ENCODE measurements around the gene IVD. TPM values are rescaled to one million over a fixed set of nuclear protein-coding genes. Genes with fewer than 3 reads are reported as not detected.

Gene IVD
- total and polyA plus RNA-seq, 2 donors (not counting 1 experiment from before 2014, with no cell fraction given) = 41.7 to 106 TPM

GRCh38 chr15:40361640-40362039, 44.0 kb upstream of the IVD start:
- ATAC-seq (ENCODE audit: low read depth) = no peak
- peaks cover 47% of the 10 kb centered on the region for H4K20me1 ChIP-seq (ENCODE audit: control insufficient read depth, insufficient read depth, low read length, poor library complexity, severe bottlenecking)

GRCh38 chr15:40363611-40364010, 42.0 kb upstream of the IVD start:
- H3K27me3 ChIP-seq (replicated peaks in 1 of 4; ENCODE audit: control extremely low read depth in 1 of 4, control insufficient read depth in 3 of 4, insufficient read depth in 4 of 4, low read length in 3 of 4) = no peaks in the 10 kb centered on the region
- H4K20me1 ChIP-seq (ENCODE audit: control insufficient read depth, insufficient read depth, low read length, poor library complexity, severe bottlenecking) = peaks cover 47% of the 10 kb centered on the region
- Mint-ChIP-seq H3K4me3 (no peak overlapping the region), H3K9me3 (ENCODE audit: insufficient read depth) (no peaks in the 10 kb centered on the region), H3K27ac (no peak overlapping the region), H3K27me3 (no peaks in the 10 kb centered on the region), H3K4me1 (peaks cover 25% of the 10 kb centered on the region)
- H3K4me3 ChIP-seq (ENCODE audit: control extremely low read depth in 1 of 5, extremely low read depth in 1 of 5, insufficient read depth in 1 of 5, low read depth in 2 of 5, low read length in 4 of 5) = no peak overlapping the region
- no peak overlapping the region for H3K9ac ChIP-seq (ENCODE audit: low read length)
- H3K4me1 ChIP-seq (ENCODE audit: control insufficient read depth in 2 of 2, insufficient read depth in 2 of 2, low read length in 2 of 2) = peaks cover 18 to 29% of the 10 kb centered on the region in 2 donors
- peaks cover 35% of the 10 kb centered on the region for H3K79me2 ChIP-seq (ENCODE audit: control insufficient read depth, insufficient read depth, low read length)
- no peak for TF ChIP-seq CTCF (IDR thresholded peaks at IDR 0.05)
- no peak for TF ChIP-seq EZH2 (IDR thresholded peaks at IDR 0.05; ENCODE audit: borderline replicate concordance, insufficient read depth, low read depth, low read length, poor library complexity, severe bottlenecking)
- DNase-seq = no peak
- no peaks in the 10 kb centered on the region for H3K9me3 ChIP-seq (ENCODE audit: control extremely low read depth in 1 of 3, control insufficient read depth in 2 of 3, insufficient read depth in 1 of 3, low read length in 2 of 3)
- intact Hi-C loops (cut with micrococcal nuclease) = no loop called here
- peaks cover 0 to 7% of the 10 kb centered on the region in 2 experiments for H3K36me3 ChIP-seq (replicated peaks in 1 of 2; ENCODE audit: control extremely low read depth in 1 of 2, control insufficient read depth in 1 of 2, extremely low read depth in 1 of 2, insufficient read depth in 2 of 2, low read length in 1 of 2)
- H3K4me2 ChIP-seq (replicated peaks; ENCODE audit: low read depth, low read length, poor library complexity, severe bottlenecking) = no peak overlapping the region
- CTCF ChIA-PET = interaction anchor here (0.7 kb wide), 1 partner anchor 50 kb away, joined by 3 read pairs; no protein-coding TSS in a partner anchor
- WGBS (ENCODE audit: insufficient coverage) = 99% methylated on average over 7 of the region's 8 CpGs
- POLR2A ChIA-PET = no interaction called here
- ATAC-seq (ENCODE audit: low read depth) = no peak
- H3K27ac ChIP-seq (ENCODE audit: low read length in 2 of 2) = no peak overlapping the region
- H2AFZ ChIP-seq (ENCODE audit: insufficient read depth, low read depth, low read length, poor library complexity, severe bottlenecking) = no peak overlapping the region

More at GRCh38 chr15:40361640-40362039, 44.0 kb upstream of the IVD start:
- Histone ChIP-seq H3K4me1 (ENCODE audit: control insufficient read depth in 2 of 2, insufficient read depth in 2 of 2, low read length in 2 of 2) (peaks cover 8 to 19% of the 10 kb centered on the region in 2 donors), H3K79me2 (ENCODE audit: control insufficient read depth, insufficient read depth, low read length) (peaks cover 33% of the 10 kb centered on the region), H3K9ac (ENCODE audit: low read length) (no peak overlapping the region), H3K27ac (ENCODE audit: low read length in 2 of 2) (no peak overlapping the region), H2AFZ (ENCODE audit: insufficient read depth, low read depth, low read length, poor library complexity, severe bottlenecking) (no peak overlapping the region), H3K9me3 (ENCODE audit: control extremely low read depth in 1 of 3, control insufficient read depth in 2 of 3, insufficient read depth in 1 of 3, low read length in 2 of 3) (no peaks in the 10 kb centered on the region), H3K4me3 (ENCODE audit: control extremely low read depth in 1 of 5, extremely low read depth in 1 of 5, insufficient read depth in 1 of 5, low read depth in 2 of 5, low read length in 4 of 5) (no peak overlapping the region), H3K4me2 (replicated peaks; ENCODE audit: low read depth, low read length, poor library complexity, severe bottlenecking) (no peak overlapping the region), H3K36me3 (replicated peaks in 1 of 2; ENCODE audit: control extremely low read depth in 1 of 2, control insufficient read depth in 1 of 2, extremely low read depth in 1 of 2, insufficient read depth in 2 of 2, low read length in 1 of 2) (peaks cover 0 to 7% of the 10 kb centered on the region in 2 experiments), H3K27me3 (replicated peaks in 1 of 4; ENCODE audit: control extremely low read depth in 1 of 4, control insufficient read depth in 3 of 4, insufficient read depth in 4 of 4, low read length in 3 of 4) (peaks cover 0 to 4% (median 0%) of the 10 kb centered on the region in 4 experiments)
- intact Hi-C loops (cut with micrococcal nuclease) = no loop called here
- no peak for DNase-seq
- CTCF ChIA-PET = no interaction called here
- 86% methylated on average over 2 of the region's 2 CpGs for WGBS (ENCODE audit: insufficient coverage)
- Mint-ChIP-seq H3K27ac (no peak overlapping the region), H3K4me3 (no peak overlapping the region), H3K9me3 (ENCODE audit: insufficient read depth) (no peaks in the 10 kb centered on the region), H3K27me3 (peaks cover 6% of the 10 kb centered on the region), H3K4me1 (peaks cover 22% of the 10 kb centered on the region)
- POLR2A ChIA-PET = no interaction called here
- no peak for TF ChIP-seq CTCF (IDR thresholded peaks at IDR 0.05)
- no peak for TF ChIP-seq EZH2 (IDR thresholded peaks at IDR 0.05; ENCODE audit: borderline replicate concordance, insufficient read depth, low read depth, low read length, poor library complexity, severe bottlenecking)
